CD4-positive, alpha-beta T cell treated with Interleukin-6 for 4 hours (primary cell): ENCODE measurements around the gene THRA.

Experiments used
- DNase-seq: peaks from one replicate; pipeline ENCODE4 v3.0.0-alpha.2; 2020; ENCODE audit warnings: mixed read lengths

THRA gene

DNA sequence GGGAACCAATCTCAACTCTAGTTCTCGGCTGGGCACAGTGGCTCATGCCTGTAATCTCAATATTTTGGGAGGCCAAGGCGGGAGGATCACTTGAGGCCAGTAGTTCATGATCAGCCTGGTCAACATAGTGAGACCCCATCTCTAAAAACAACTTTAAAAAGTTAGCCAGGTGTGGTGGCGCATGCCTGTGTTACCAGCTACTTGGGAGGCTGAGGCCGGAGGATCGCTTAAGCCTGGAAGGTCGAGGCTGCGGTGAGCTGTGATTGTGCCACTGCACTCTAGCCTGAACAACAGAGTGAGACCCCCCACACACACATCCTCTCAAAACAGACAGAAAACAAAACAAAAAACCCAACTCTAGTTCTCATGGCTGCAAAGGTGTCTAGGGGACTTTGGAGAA, 4.9 kb downstream of the THRA start:
- no peak for DNase-seq

DNA sequence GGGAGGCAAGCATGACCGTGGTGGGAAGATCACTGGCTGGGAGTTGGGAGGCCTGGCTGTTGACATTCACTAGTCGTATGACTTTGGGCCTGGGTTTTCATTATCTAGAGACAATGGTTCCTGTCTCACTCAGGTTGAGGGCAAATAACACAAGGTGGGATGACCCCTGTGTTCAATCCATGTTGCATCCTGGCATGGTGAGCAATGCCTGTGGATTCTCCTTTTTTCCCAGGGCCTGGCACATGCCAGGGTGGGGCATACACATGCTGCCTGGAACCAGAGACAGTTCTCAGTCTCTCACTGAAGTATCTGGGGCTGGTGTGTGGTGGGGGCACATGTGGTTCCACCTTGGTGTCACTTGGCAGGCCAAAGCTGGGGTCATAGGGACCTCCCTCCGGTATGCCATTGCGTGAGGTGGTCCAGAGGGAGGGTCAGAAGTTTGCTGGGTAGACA, 5.4 kb downstream of the THRA start:
- no peak for DNase-seq

DNA sequence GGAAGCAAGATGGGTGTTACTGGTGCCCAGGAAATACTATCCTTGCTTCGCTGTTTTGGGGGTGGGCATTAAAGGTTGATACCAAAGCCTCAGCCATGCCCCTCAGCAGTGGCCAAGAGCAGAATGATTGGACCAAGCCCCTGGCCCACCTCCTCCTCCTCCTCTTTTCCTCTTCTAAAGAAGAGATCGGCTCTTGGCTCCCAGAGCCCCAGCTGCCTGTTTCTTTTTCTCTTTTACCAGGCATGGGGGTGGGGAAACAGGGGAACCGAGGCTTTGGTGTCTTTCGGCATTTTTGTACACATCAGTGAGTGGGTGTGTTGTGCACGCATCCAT, 5.8 kb downstream of the THRA start:
- no peak for DNase-seq

DNA sequence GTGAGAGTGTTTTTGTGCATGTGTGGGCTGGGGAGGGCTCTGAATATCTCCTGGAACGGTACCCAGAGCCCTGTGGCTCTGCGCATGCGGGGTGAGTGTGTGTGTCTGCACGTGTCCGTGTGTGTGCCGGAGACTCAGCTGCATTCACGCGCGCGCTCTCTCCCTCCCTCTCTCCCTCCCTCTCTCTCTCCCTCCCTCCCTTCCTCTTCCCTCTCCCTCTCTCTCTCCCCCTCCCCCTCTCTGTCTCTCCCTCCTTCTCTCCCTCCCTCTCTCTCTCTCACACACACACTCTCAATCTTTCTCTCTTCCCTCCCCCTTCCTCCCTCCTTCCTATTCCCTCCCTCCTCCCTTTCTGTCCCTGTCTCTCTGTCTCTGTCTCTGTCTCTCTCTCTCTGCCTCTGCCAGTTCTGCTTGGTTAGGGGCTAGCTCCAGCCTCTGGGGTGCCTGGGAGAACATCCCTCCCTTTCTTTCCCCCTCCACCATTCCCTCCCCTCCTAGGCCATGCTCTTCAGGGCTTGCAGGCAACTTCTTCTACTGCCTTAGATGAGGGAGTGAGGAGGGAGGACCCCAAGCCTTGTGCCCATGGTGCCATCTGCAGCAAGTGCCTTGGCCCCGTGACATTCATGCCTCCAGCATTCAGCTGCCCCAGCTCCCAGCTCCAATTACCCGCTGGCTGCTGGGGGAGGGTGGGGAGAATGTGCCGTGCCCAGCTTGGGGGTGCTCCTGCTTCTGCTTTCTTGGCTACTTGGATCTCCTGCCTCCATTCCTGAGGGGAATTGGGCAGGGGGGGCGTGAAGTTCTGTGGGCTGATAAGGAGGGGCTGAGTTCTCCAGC, 6.4 kb downstream of the THRA start:
- DNase-seq, result peak; percentile 90

DNA sequence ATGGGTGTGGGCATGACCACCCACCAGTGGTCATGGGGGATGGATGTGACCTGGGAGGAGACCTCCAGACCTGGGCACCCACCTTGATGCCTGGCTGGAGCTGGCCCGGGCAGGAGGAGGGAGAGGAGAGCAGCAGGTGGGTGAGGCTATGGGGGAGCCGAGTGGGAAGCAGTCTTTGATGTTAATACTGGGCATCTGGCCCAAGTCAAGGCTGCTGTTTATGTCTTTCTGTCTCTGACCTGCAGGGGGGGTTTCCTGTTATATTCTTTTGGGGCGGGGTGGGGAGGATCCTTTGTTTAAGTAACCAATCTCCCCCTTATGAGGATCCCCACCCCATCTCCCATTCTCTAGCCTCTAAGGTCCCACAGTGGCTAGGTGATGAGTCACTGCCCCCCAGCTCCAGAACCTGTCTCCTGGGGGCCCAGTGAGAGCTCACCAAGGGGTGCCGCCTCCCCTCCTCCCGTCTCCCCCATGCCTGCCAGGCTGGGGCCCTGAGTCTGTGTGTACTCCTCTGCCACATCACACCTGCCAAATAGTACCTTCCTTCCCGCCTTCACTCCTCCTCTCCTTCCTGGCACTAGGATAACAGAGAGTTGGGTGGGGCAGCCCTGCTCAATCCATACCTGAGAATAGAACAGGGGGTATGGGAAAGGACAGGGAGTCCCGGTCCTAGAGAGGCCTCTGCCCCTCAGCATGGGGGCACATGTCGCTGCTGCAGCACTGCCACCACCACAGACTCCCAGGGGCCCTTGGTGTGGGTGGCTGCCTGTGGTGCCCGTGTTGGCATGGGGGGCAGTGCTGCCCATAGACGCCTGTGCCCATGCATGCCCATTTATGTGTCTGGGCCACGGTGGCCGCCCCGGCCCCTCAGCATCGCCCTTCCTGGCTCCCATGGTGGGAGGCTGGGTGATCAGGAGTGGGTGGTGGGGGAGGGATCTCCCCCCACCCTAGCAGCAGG, 7.3 kb downstream of the THRA start:
- DNase-seq, result peak; percentile 64

DNA sequence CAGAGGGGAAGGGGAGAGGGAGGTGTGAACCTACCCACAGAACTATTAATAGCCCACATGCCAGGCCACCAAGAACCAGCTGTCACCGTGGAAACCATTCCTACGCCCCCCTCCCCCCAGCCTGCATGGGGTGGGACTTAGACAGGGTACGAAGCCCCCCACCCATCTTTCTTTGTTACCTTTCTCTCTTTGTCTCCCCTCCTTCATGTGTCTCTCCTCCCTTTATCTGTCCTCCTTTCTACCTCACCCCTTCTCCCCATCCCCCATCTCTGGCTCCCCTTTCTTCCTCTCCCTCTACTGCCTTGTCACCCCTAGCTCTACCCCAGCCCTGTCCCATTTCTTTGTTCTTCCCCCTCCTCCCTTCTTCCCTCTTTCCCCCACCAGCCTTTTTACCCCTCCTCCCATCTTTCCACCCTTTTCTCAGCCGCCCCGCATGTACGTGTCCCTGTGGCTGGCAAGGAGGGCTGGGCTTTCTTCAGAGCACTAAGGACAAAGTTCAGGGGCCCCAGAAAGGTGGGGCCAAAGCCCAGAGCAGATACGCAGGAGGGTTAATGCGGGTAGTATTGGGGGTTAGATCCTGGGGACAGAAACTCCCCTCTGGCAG, 8.0 kb downstream of the THRA start:
- no peak for DNase-seq

DNA sequence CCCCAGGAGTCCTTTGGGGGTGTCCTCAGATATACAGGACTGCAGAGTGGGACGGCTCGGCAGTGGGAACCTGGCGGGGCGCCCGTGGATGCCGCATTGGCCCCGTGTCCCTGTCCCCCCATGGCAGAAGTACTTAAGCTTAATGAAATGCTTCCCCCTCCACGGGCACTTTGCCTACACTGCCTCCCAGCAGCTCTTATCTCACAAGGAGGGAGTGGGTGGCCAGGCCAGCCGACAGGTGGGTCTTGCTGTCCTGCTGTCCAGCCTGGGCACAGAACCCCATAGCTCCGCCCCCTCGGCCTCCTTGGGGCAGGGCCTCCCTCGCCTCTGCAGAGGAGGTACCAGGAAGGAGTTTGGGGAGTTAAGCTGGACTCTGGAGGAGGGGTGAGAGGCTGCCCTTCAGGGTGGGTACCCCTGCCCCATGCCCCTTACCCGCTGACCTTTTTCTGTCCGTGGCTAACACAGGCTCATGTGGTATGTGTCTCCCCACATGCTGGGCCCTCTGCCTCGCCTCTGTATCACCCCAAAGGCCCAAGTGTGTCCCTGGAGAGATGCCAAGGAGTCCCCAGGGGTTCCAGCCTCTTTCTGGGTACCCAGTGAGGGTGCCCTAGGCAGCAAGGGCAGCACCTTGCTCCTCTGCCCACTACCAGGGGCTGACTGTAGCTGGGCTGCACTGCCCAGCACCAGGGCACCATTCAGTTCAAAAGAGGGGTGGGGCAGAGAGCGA, 8.7 kb downstream of the THRA start:
- DNase-seq, result no peak

DNA sequence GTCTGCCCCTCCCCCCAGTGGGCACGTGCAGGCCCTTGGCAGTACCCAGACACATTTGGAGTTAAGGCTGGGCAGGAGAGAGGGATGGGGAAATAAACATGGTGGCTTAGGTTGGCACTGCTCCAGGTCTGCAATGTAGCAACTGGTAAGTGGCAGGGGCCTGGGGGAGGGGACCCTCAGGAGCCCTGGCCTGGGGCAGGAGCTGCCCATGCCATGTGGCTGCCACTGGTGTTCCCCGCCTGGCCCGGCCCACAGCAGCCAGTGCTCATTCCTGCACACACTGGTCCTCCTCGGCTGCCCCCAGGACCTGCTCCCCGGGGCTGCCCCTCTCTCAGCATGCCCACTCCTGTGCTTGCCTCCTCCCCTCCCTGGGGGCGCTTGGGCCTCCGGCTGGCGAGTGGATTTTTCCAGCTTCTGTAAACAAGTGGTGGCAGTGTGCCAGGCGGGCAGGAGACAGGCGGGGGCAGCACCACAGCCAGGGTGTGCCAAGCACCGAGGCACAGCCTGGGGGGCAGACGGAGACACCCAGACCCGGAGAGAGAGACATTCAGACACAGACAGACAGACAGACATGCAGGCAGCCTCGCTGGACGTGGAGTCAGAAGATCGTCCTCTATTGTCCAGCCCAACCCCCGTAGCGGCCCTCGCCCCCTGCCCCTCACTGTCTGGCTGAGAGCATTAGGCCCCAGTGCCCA, 9.4 kb downstream of the THRA start:
- no peak for DNase-seq

DNA sequence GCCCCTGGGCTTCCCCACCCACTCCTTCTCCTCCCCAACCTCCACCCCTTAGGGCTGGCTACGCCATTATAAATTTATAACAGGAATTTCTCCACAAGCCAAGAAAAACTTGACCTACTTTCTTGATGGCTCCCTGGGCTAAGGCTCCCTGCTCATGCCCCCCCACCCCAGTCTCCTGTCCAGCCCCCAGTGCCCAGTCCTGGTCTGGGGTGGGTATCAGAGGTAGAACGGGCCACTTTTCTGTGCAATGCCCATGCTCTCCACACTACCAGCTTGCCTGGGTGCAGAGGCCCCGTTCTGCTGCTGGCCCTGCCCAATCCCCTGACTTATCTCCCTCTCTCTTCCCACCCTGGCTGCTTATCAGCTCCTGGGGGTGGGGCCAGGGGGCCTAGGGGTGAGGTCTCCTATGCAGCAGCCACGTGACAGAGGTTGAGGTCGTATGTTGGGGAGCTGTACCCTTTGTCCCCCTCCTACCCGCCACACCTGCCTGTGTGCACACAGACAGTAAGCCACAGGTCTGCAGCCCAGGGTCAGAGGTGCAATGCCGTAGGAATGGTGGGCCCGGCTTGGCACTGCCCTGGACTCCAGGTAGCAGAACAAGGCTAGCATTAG, 10.1 kb downstream of the THRA start:
- DNase-seq, result no peak

DNA sequence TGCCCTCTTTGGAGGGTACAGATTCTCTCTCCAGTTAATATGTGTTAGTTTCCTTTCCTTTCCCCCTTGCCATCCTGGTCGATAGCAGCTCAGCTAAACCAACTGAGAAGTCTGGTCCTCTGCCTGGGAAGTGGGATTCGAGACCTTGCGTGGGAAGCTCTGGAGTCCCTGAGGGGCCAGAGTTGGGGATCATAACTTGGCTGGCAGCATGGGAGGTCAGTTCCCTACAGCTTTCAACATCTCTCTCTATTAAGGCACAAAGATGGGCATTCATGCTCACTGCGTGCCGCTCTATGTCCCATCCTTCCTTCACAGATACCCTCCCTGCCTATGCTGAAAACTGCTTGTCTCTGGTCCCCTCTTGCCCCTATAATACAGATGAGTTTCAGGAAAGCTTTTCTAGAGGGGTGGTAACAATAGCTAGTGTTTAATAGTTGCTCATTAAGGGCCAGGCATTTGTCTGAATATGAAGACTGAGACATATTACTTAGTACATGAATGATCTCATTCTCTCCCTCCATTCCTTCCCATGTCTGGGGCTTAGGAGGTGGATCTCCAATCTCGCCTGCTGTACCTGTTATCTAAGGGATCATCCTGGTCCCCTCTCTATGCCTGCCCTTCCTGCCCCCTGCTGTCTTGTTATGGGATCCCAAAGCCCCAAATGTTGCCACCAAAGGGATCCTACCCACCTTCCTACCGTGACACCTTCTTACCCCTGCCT, 10.8 kb downstream of the THRA start:
- no peak for DNase-seq

DNA sequence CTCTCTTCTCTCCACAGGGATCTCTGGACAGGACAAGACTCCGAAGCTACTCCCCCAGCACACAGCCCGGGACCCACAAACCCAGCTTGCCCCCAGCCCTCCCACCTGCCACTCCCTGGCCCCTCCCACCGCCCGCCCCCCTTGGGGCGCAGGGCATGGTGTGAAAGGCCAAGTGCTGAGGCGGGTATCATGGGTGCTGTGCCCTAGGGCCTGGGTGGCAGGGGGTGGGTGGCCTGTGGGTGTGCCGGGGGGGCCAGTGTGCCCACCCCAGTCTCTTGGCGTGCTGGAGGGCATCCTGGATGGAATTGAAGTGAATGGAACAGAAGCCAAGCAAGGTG, 11.4 kb downstream of the THRA start:
- no peak for DNase-seq

DNA sequence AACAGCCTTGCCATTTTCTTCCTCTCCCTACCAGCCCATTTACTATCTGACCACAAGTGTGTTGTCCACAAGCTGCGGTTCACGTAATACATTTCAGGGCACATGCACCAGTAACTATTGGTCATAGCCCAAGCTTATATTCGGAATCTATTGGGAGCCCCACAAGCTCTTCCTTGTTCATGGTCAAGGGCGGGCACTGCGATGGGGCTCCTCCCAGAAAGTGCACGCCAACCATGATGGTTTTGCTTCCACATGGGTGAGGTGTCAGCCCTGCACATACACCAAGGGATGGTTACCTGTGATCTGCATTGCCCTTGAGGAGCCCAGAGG, 12.1 kb downstream of the THRA start:
- DNase-seq, result no peak

DNA sequence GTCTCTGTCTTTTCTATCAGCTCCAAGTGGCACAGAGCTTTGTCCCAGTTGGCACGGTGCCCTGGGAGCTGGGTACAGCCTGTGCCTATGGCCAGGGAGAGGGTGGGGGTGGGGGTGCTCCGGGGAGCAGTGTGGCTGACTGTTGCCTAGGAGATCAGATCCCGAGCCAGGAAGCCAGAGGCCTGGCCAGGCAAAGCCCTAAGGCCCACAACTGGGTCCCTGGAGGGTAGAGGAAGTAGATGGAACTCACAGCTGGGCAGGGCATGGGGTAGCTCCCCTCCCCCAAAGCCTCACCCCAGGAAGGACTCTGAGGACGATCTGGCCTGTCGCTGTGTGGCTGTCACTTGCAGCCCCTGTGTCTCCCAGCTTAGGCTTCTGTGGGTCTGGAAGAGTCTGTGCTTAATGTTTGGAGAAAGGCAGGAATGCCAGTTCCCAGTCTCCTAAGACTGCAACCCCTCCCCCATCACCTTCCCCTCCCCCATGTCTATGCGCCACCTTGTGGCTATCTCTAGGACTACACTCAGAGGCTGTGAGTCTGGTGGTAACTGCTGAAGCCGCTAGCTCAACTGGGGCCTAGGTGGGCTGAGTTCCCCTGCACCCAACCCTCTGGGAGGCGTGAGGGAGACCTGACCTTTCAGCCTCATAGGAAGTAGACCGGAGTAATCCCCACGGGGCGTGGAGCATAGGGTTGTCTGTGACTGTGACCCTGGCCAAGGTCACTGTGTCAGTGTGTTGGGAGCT, 12.6 kb downstream of the THRA start:
- peak; percentile 75 for DNase-seq

DNA sequence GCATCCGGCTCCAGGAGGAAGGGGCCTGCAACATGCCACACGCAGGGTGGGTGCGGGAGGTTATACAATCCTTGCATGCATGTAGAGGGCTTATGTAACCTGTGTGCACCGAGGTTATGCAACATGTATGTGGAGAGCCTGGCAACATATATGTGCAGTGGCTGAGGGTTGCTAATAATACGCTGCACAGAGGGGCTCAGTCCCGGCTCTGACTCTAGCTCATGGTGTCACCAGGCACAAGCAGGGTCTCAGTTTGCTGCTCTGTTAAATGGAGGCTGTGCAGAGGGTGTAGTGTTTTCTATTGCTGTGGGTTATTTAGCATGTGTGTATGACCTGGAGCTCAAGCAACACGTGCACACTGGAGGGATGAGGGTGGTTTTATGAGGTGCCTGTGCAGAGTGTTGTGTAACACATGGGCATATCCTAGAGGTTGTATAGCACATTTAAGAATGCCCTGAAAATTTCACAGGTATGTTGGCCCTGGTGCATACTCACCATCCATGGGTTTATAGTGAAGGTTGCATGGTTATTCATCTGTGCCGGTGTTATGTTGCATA, 13.3 kb downstream of the THRA start:
- DNase-seq, result no peak

DNA sequence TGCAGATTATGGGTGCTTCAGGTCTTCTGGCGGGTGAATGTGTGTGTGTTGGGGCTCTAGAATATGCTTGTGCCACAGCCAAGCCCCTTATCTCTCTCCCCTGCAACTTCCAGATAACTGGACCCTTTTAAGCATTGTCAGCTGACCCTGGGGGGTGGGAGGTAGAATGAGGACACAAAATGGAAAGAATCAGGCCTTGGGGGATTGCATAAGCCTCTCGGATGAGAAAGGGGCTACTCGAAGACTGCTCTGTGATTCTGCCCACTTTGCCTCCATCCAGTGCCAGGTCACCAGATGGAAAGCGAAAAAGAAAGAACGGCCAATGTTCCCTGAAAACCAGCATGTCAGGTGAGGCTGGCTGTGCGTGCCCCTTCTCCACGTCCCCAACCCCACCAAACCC, 13.8 kb downstream of the THRA start:
- no peak for DNase-seq

DNA sequence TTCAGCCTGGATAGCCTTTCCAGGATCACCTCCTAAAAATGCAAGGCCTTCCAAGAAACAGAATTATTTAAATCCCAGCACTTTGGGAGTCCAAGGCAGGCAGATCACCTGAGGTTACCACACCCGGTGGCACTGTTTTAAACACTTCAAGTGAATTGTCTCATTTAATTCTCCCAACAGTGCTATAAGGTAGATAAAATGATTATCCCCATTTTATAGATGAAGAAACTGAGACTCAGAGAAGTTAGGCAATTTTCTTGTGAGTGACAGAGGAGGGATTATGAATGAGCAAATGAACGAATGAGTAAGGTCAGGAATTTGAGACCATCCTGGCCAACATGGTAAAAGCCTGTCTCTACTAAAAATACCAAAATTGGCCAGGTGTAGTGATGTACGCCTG, 16.8 kb downstream of the THRA start:
- DNase-seq, result no peak

DNA sequence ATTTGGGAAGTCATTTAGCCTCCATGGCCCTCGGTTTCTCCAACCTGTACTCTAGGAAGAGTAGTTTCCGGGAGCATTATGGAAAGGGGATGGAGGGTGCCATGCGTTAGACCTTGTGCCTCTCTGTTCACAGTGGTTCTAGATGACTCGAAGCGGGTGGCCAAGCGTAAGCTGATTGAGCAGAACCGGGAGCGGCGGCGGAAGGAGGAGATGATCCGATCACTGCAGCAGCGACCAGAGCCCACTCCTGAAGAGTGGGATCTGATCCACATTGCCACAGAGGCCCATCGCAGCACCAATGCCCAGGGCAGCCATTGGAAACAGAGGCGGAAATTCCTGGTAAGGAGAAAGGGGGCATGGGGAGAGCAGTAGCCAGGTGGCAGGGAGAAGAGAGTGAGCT, 21.7 kb downstream of the THRA start:
- no peak for DNase-seq

DNA sequence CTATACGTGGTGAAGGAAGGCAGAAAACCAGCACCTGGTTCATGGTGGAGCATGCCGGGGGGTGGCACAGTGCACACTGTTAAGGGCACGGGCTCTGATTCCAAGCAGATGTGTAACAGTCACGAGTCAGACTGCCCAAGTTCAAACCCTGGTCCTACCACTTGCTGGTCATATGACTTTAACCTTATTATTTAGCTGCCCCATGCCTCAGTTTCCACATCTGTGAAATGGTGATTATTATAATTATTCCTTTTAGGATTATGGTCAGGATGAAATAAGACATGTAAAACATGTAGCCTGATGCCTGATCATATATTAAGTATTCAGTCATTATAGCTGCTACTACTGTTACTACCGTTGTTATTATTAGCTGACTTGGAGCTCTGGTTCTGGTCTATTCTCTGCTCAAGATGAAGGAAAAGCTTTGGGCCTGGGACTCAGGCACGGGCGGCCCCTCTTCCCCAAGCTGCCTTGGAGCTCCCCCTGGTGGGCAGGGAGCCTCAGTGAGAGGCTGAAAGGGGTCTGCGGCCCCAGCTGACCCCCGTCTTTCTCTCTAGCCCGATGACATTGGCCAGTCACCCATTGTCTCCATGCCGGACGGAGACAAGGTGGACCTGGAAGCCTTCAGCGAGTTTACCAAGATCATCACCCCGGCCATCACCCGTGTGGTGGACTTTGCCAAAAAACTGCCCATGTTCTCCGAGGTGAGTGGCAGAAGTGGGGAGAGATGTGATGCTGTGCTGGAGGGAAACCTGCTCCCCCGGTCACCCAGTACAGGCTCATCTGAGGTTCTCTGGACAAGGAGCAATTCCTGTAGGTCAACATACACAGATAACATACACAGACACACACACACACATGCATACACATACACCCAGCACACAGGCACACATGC, 23.6 kb downstream of the THRA start:
- DNase-seq, result peak; percentile 78
